HepG2 (cell line): ENCODE measurements around the gene TMPRSS7. TPM values are rescaled to one million over a fixed set of nuclear protein-coding genes. Genes with fewer than 3 reads are reported as not detected.

Experiments
- ATAC-seq: fragments of 200-7000 bp; cut with Tn5 transposase; 3 replicates; pipeline ENCODE4 v1.9.1; 2020; ENCODE audit warnings: mild to moderate bottlenecking, moderate library complexity
- BruUV-seq: library from RNA; stranded (reverse); fragments of 400-500 nt; replicated peaks from 2 replicates; lab custom pipeline; 2021; lab: Mats Ljungman, UMichigan
- CTCF ChIA-PET: fragments of 300-600 bp; formaldehyde crosslinking; extraction: SDS; loops from one replicate; lab custom pipeline; 2021; ENCODE audit warnings: low total read pairs, inconsistent platforms, low intra/inter-chr PET ratio; lab: Yijun Ruan, JAX
- POLR2A ChIA-PET: fragments of 350-600 bp; sonication (Branson Sonifier 250); formaldehyde crosslinking; loops from one replicate; lab custom pipeline; 2020; ENCODE audit warnings: antibody characterized with exemption, inconsistent platforms; lab: Yijun Ruan, JAX
- DNase-seq: peaks from one replicate; pipeline ENCODE4 v3.0.0-alpha.2; 2015; ENCODE audit warnings: low spot score
- FAIRE-seq: peaks from 3 replicates; lab custom pipeline; 2011; peaks lifted over from hg19 to GRCh38; lab: Jason Lieb, UNC
- H2AFZ ChIP-seq: one replicate; pipeline ENCODE4 v1.6.1; 2011; ENCODE audit warnings: low read length, inconsistent platforms
- H3K27ac ChIP-seq: fragments of 300-600 bp; 3 replicates; pipeline ENCODE4 v1.8.0; 2011; ENCODE audit warnings: mixed run types, mild to moderate bottlenecking, mixed read lengths, low read length, inconsistent platforms; ENCODE audit not compliant: insufficient read depth; ENCODE audit errors: extremely low read length
- H3K27me3 ChIP-seq, 2 experiments: fragments of 200-600 bp in 1 of 2; 2 replicates in 1 of 2; 3 replicates in 1 of 2; pipeline versions ENCODE4 v1.6.0 to v1.8.0; 2011; ENCODE audit warnings: low read length in 2 of 2, mild to moderate bottlenecking in 2 of 2, moderate library complexity in 2 of 2, inconsistent platforms in 1 of 2; ENCODE audit not compliant: insufficient read depth in 2 of 2, control insufficient read depth in 1 of 2
- H3K36me3 ChIP-seq, 2 experiments: fragments of 200-600 bp in 1 of 2; replicated peaks in 1 of 2; 2 replicates in 1 of 2; 3 replicates in 1 of 2; pipeline versions ENCODE4 v1.5.1 to v1.8.0; 2011; ENCODE audit warnings: low read length in 2 of 2, inconsistent platforms in 1 of 2; ENCODE audit not compliant: insufficient read depth in 2 of 2, control insufficient read depth in 1 of 2
- H3K4me1 ChIP-seq: 2 replicates; pipeline ENCODE4 v1.5.1; 2012; ENCODE audit warnings: low read length, inconsistent platforms; ENCODE audit not compliant: insufficient read depth
- H3K4me2 ChIP-seq: 2 replicates; pipeline ENCODE4 v1.6.0; 2011; ENCODE audit warnings: low read depth, low read length, inconsistent platforms
- H3K4me3 ChIP-seq, 3 experiments: fragments of 200-600 bp in 1 of 3; sonication (generic), shearing (Covaris generic) in 1 of 3; replicated peaks in 1 of 3; 2 replicates each; pipeline ENCODE4 v1.5.1; 2011 to 2016; ENCODE audit warnings: low read length in 3 of 3, inconsistent platforms in 2 of 3, low read depth in 2 of 3, mild to moderate bottlenecking in 2 of 3, control low read depth in 1 of 3, mixed read lengths in 1 of 3; ENCODE audit not compliant: insufficient read depth in 1 of 3
- H3K79me2 ChIP-seq: one replicate; pipeline ENCODE4 v1.6.1; 2011; ENCODE audit warnings: low read length, inconsistent platforms; ENCODE audit not compliant: insufficient read depth
- H3K9ac ChIP-seq: 2 replicates; pipeline ENCODE4 v1.6.0; 2011; ENCODE audit warnings: mild to moderate bottlenecking, low read depth, low read length, inconsistent platforms; ENCODE audit not compliant: insufficient read depth
- H3K9me3 ChIP-seq: 2 replicates; pipeline ENCODE4 v1.5.1; 2012; ENCODE audit warnings: mild to moderate bottlenecking, low read length
- H4K20me1 ChIP-seq: 2 replicates; pipeline ENCODE4 v1.6.0; 2011; ENCODE audit warnings: inconsistent platforms, mild to moderate bottlenecking, low read length, moderate library complexity; ENCODE audit not compliant: insufficient read depth
- CENPX ChIP-seq: sonication (generic); formaldehyde crosslinking; IDR thresholded peaks from 2 replicates; pipeline ENCODE4 v1.9.0; 2021; ENCODE audit warnings: mild to moderate bottlenecking, missing genetic modification reagents, moderate library complexity
- CHCHD3 ChIP-seq: sonication (generic); formaldehyde crosslinking; IDR thresholded peaks from 2 replicates; pipeline ENCODE4 v1.8.0; 2022; ENCODE audit warnings: mild to moderate bottlenecking, missing genetic modification reagents, moderate library complexity
- CREB3 ChIP-seq: sonication (generic); formaldehyde crosslinking; IDR thresholded peaks from 2 replicates; pipeline ENCODE4 v1.5.0; 2020; ENCODE audit warnings: missing genetic modification reagents
- GZF1 ChIP-seq: sonication (generic); formaldehyde crosslinking; IDR thresholded peaks from 2 replicates; pipeline ENCODE4 v1.5.1; 2020; ENCODE audit warnings: mild to moderate bottlenecking, missing genetic modification reagents
- JARID2 ChIP-seq: sonication (generic); formaldehyde crosslinking; IDR thresholded peaks from 2 replicates; pipeline ENCODE4 v1.8.1; 2023; ENCODE audit warnings: missing genetic modification reagents, inconsistent platforms; ENCODE audit not compliant: insufficient replicate concordance
- MTF2 ChIP-seq: sonication (generic); formaldehyde crosslinking; IDR thresholded peaks from 2 replicates; pipeline ENCODE4 v1.5.0; 2020; ENCODE audit warnings: missing genetic modification reagents, borderline replicate concordance
- PLRG1 ChIP-seq: fragments of 450-650 bp; conservative IDR thresholded peaks from 2 replicates; pipeline ENCODE4 v1.6.1; 2016
- ZNF33A ChIP-seq: sonication (generic); formaldehyde crosslinking; IDR thresholded peaks from 2 replicates; pipeline ENCODE4 v1.5.1; 2020; ENCODE audit warnings: missing genetic modification reagents, mild to moderate bottlenecking, moderate library complexity, borderline replicate concordance
- ZNF484 ChIP-seq: sonication (generic); formaldehyde crosslinking; IDR thresholded peaks from 2 replicates; pipeline ENCODE4 v1.5.1; 2020; ENCODE audit warnings: mild to moderate bottlenecking, low read depth, missing genetic modification reagents, borderline replicate concordance
- WGBS: methylation state at CpG from one replicate; pipeline ENCODE4 v1.1.6; 2017; ENCODE audit warnings: low lambda C conversion rate; 5-methylcytosine and 5-hydroxymethylcytosine counted together
- in situ Hi-C: cut with HindIII; loops from 2 replicates; pipeline ENCODE4 v1.10.0; 2017; ENCODE audit warnings: low pct_unique_long_range_greater_than_20kb; ENCODE audit not compliant: extremely low pct_ligation_motif_present
- intact Hi-C: fragments of 100-400 bp; cut with micrococcal nuclease; formaldehyde crosslinking; loops from one replicate; pipeline ENCODE4 v1.10.0; 2022; ENCODE audit not compliant: unreplicated experiment
- polyA plus RNA-seq, 8 experiments: library from polyadenylated mRNA; depleted of rRNA in 3 of 8; stranded (reverse) in 7 of 8; unstranded in 1 of 8; fragments of >200 nt; fragmentation: Illumina TruSeq in 4 of 8; extraction: Trizol in 4 of 8; gene quantifications; 2 replicates each; pipeline versions ENCODE4 v1.2.1 to v1.2.3, GENCODE V29; 2011 to 2016; ENCODE audit warnings: low read depth in 4 of 8, missing spikeins in 1 of 8, mixed read lengths in 1 of 8; ENCODE audit not compliant: insufficient read depth in 1 of 8
- total RNA-seq, 5 experiments: library from RNA; depleted of rRNA; stranded (reverse); fragments of >200 nt; fragmentation: Illumina TruSeq; extraction: Trizol; gene quantifications; 2 replicates each; pipeline ENCODE4 v1.2.3, GENCODE V29; 2016; ENCODE audit warnings: low read depth in 1 of 5
- TF ChIP-seq, protein P1 (sequence below): IDR thresholded peaks from 2 replicates; pipeline ENCODE4 v1.6.1; 2016; ENCODE audit warnings: low read depth
- TF ChIP-seq, protein P2 (sequence below): sonication (generic); formaldehyde crosslinking; IDR thresholded peaks from 2 replicates; pipeline ENCODE4 v1.5.1; 2020; ENCODE audit warnings: missing genetic modification reagents, mild to moderate bottlenecking, borderline replicate concordance

TMPRSS7 gene
- total and polyA plus RNA-seq, 2 of the 13 experiments (the other 11 are each of a cell fraction or from before 2014, with no cell fraction given) = not detected

DNA sequence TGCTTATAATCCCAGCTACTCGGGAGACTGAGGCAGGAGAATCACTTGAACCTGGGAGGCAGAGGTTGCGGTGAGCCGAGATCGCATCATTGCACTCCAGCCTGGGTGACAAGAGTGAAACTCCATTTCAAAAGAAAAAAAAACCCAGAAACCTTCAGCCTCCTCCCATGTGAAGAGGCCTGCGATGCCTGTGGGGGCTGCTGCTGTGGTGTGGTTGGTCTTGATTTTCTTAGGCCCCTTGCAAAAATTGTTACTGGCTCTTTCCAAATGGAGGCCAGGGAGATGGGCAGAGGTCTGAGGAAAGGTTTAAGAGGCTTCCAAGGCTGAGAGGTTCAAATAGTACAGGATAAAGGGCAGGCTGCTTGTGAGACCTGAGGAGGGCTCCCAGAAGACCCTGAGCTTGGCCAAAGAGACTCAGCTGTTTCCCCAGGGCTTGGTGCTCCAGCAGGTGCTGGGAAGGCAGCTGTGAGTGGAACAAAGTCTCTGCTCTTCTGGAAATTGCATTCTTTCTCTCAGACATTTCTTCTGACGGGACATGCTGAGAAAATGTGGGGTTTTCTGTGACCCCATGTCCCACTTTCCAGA, 80.1 kb downstream of the TMPRSS7 start:
- Histone ChIP-seq H3K4me1 (peaks cover 1% of the 10 kb centered on the region; the same call in 1 of the 2 replicates), H3K9me3 (no peaks in the 10 kb centered on the region), H3K4me2 (no peak overlapping the region), H2AFZ (no peak overlapping the region), H3K9ac (no peak overlapping the region), H4K20me1 (no peaks in the 10 kb centered on the region), H3K27ac (no peak overlapping the region), H3K79me2 (no peaks in the 10 kb centered on the region), H3K36me3 (no peaks in the 10 kb centered on the region), H3K27me3 (no peaks in the 10 kb centered on the region), H3K4me3 (no peak overlapping the region)
- WGBS = 77% methylated on average over 6 of the region's 6 CpGs
- in situ Hi-C loops = loop anchor here (10.0 kb wide), 1 partner anchor 420 kb away; no protein-coding TSS in a partner anchor
- TF ChIP-seq CREB3 (CRISPR knock-in tag) (no peak), ZNF484 (CRISPR knock-in tag) (no peak)
- intact Hi-C loops = no loop called here
- no TSS peak for BruUV-seq
- CTCF ChIA-PET = no interaction called here
- no peak for ATAC-seq
- DNase-seq = no peak
- FAIRE-seq = no peak
- POLR2A ChIA-PET = no interaction called here

- WGBS = 75% methylated on average over 6 of the region's 6 CpGs
- intact Hi-C loops = no loop called here
- CTCF ChIA-PET = no interaction called here
These were observed 80.7 kb downstream of the TMPRSS7 start for GRCh38 chr3:112115161-112115739.

More at GRCh38 chr3:112115161-112115739, 80.7 kb downstream of the TMPRSS7 start:
- POLR2A ChIA-PET = no interaction called here
- H4K20me1 ChIP-seq = no peaks in the 10 kb centered on the region
- no peaks in the 10 kb centered on the region for H3K27me3 ChIP-seq
- in situ Hi-C loops = loop anchor here (10.0 kb wide), 1 partner anchor 420 kb away; no protein-coding TSS in a partner anchor
- no peak overlapping the region for H3K9ac ChIP-seq
- H3K36me3 ChIP-seq = no peaks in the 10 kb centered on the region
- DNase-seq (no peak), FAIRE-seq (no peak), ATAC-seq (no peak)
- TF ChIP-seq, protein P1, sequence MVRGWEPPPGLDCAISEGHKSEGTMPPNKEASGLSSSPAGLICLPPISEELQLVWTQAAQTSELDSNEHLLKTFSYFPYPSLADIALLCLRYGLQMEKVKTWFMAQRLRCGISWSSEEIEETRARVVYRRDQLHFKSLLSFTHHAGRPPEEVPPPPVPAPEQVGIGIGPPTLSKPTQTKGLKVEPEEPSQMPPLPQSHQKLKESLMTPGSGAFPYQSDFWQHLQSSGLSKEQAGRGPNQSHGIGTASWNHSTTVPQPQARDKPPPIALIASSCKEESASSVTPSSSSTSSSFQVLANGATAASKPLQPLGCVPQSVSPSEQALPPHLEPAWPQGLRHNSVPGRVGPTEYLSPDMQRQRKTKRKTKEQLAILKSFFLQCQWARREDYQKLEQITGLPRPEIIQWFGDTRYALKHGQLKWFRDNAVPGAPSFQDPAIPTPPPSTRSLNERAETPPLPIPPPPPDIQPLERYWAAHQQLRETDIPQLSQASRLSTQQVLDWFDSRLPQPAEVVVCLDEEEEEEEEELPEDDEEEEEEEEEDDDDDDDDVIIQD = no peak
- TF ChIP-seq ZNF33A (CRISPR knock-in tag) = no peak
- TF ChIP-seq, protein P2, sequence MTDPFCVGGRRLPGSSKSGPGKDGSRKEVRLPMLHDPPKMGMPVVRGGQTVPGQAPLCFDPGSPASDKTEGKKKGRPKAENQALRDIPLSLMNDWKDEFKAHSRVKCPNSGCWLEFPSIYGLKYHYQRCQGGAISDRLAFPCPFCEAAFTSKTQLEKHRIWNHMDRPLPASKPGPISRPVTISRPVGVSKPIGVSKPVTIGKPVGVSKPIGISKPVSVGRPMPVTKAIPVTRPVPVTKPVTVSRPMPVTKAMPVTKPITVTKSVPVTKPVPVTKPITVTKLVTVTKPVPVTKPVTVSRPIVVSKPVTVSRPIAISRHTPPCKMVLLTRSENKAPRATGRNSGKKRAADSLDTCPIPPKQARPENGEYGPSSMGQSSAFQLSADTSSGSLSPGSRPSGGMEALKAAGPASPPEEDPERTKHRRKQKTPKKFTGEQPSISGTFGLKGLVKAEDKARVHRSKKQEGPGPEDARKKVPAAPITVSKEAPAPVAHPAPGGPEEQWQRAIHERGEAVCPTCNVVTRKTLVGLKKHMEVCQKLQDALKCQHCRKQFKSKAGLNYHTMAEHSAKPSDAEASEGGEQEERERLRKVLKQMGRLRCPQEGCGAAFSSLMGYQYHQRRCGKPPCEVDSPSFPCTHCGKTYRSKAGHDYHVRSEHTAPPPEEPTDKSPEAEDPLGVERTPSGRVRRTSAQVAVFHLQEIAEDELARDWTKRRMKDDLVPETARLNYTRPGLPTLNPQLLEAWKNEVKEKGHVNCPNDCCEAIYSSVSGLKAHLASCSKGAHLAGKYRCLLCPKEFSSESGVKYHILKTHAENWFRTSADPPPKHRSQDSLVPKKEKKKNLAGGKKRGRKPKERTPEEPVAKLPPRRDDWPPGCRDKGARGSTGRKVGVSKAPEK (CRISPR knock-in tag) = no peak
- no peak for TF ChIP-seq MTF2 (CRISPR knock-in tag)
- TF ChIP-seq JARID2 (CRISPR knock-in tag) = no peak
- no peak for TF ChIP-seq CHCHD3 (CRISPR knock-in tag)
- no peak for TF ChIP-seq GZF1 (CRISPR knock-in tag)
- no peak for TF ChIP-seq PLRG1
- TF ChIP-seq CENPX (CRISPR knock-in tag) = no peak
- H3K79me2 ChIP-seq = no peaks in the 10 kb centered on the region
- no peak overlapping the region for H3K4me2 ChIP-seq
- H3K4me3 ChIP-seq = no peak overlapping the region
- no TSS peak for BruUV-seq
- no peak overlapping the region for H2AFZ ChIP-seq
- no peaks in the 10 kb centered on the region for H3K9me3 ChIP-seq
- no peaks in the 10 kb centered on the region for H3K4me1 ChIP-seq
- no peak overlapping the region for H3K27ac ChIP-seq
